RWPE1 (cell line): ENCODE results near the gene VEPH1.

Source experiments
- CTCF ChIA-PET: fragments of 350-600 bp; sonication (Branson Sonifier 250); formaldehyde crosslinking; extraction: SDS; loops from one replicate; lab custom pipeline; 2021; lab: Yijun Ruan, JAX
- POLR2A ChIA-PET: fragments of 400-600 bp; formaldehyde crosslinking; extraction: SDS; loops from one replicate; lab custom pipeline; 2020; ENCODE audit warnings: antibody characterized with exemption; ENCODE audit not compliant: low non-redundant PET; lab: Yijun Ruan, JAX
- DNase-seq: peaks from one replicate; pipeline ENCODE4 v3.0.0; 2012; ENCODE audit warnings: low spot score
- H3K27ac ChIP-seq: fragments of 450-650 bp; 2 replicates; pipeline ENCODE4 v1.5.1; 2017
- CTCF ChIP-seq: fragments of 450-650 bp; conservative IDR thresholded peaks from 2 replicates; pipeline ENCODE4 v1.5.1; 2017; ENCODE audit warnings: low read depth, mild to moderate bottlenecking

The VEPH1 gene

GRCh38 chr3:157375342-157375986, 127.8 kb downstream of the VEPH1 start:
- DNase-seq = no peak
- ChIA-PET CTCF (no interaction called here), POLR2A (no interaction called here)
- no peak for TF ChIP-seq CTCF
- no peak overlapping the region for H3K27ac ChIP-seq

GRCh38 chr3:157374933-157375332, 128.3 kb downstream of the VEPH1 start:
- ChIA-PET CTCF (no interaction called here), POLR2A (no interaction called here)
- no peak for TF ChIP-seq CTCF
- DNase-seq = no peak
- H3K27ac ChIP-seq = no peak overlapping the region

- no peak for DNase-seq
- ChIA-PET POLR2A (no interaction called here), CTCF (no interaction called here)
- TF ChIP-seq CTCF = no peak
- H3K27ac ChIP-seq = no peak overlapping the region
These were observed 129.4 kb downstream of the VEPH1 start for GRCh38 chr3:157373783-157374182.

- ChIA-PET CTCF (no interaction called here), POLR2A (no interaction called here)
- no peak for TF ChIP-seq CTCF
- DNase-seq = no peak
- H3K27ac ChIP-seq = no peak overlapping the region
These were observed 132.3 kb downstream of the VEPH1 start for GRCh38 chr3:157370867-157371266.

GRCh38 chr3:157369727-157370421, 133.3 kb downstream of the VEPH1 start:
- no peak for TF ChIP-seq CTCF
- no peak for DNase-seq
- no peak overlapping the region for H3K27ac ChIP-seq
- POLR2A ChIA-PET = no interaction called here
- CTCF ChIA-PET = interaction anchor here (0.6 kb wide), 1 partner anchor 236 kb away, joined by 3 read pairs; no protein-coding TSS in a partner anchor

- ChIA-PET POLR2A (no interaction called here), CTCF (no interaction called here)
- no peak for TF ChIP-seq CTCF
- DNase-seq = no peak
- no peak overlapping the region for H3K27ac ChIP-seq
These were observed 135.0 kb downstream of the VEPH1 start for GRCh38 chr3:157368171-157368570.
